ENCODE results near the gene WWC1. TPM values are rescaled to one million over a fixed set of nuclear protein-coding genes. Genes with fewer than 3 reads are reported as not detected.

WWC1 gene
- total RNA-seq, 1 experiment from 2014 or later = 108 TPM

DNA sequence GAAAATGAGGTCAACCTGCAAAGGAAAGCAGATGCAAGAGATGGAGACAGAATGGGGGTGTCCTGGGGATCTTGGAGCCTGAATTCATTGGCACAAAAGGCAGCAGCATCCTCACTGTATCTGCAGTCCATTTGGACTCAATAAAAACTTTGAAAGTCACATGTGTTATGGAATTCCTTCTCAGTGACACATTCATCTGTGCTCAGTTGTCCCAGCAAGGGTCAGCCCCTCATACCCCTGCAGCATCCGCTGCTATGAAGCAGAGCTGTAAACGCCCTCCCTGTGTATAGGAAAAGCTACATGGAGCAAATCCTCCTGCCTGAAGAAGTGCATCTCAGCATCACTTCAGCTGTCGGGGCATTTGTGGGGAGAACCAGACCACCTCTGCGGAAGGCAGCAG, 180.3 kb downstream of the WWC1 start:
- CTCF ChIA-PET = no interaction called here
- DNase-seq = no peak
- Histone ChIP-seq H3K36me3 (ENCODE audit: control insufficient read depth, insufficient read depth, low read length) (peaks cover 2% of the 10 kb centered on the region), H3K9me3 (no peaks in the 10 kb centered on the region), H3K4me1 (no peaks in the 10 kb centered on the region; the same call in 1 of the 2 replicates), H3K4me3 (ENCODE audit: low read depth, low read length) (no peak overlapping the region), H3K27me3 (replicated peaks; ENCODE audit: control insufficient read depth, insufficient read depth, low read length) (no peaks in the 10 kb centered on the region)
- no peaks in the 10 kb centered on the region for H3K9me3 Mint-ChIP-seq (ENCODE audit: unreplicated experiment)
- TF ChIP-seq, protein P1, sequence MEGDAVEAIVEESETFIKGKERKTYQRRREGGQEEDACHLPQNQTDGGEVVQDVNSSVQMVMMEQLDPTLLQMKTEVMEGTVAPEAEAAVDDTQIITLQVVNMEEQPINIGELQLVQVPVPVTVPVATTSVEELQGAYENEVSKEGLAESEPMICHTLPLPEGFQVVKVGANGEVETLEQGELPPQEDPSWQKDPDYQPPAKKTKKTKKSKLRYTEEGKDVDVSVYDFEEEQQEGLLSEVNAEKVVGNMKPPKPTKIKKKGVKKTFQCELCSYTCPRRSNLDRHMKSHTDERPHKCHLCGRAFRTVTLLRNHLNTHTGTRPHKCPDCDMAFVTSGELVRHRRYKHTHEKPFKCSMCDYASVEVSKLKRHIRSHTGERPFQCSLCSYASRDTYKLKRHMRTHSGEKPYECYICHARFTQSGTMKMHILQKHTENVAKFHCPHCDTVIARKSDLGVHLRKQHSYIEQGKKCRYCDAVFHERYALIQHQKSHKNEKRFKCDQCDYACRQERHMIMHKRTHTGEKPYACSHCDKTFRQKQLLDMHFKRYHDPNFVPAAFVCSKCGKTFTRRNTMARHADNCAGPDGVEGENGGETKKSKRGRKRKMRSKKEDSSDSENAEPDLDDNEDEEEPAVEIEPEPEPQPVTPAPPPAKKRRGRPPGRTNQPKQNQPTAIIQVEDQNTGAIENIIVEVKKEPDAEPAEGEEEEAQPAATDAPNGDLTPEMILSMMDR (IDR thresholded peaks at IDR 0.05; ENCODE audit: insufficient read depth in 1 of 2, low read depth in 1 of 2, low read length in 1 of 2, severe bottlenecking in 1 of 2, unreplicated experiment in 1 of 2) = no peak
- H3K36me3 Mint-ChIP-seq (ENCODE audit: insufficient read depth, unreplicated experiment) = peaks cover 75% of the 10 kb centered on the region
- POLR2A ChIA-PET = no interaction called here
- peaks cover 7% of the 10 kb centered on the region for H3K4me1 Mint-ChIP-seq (ENCODE audit: low read depth, unreplicated experiment)
- BruUV-seq (replicated peaks) = no TSS peak
- no peak overlapping the region for H3K27ac Mint-ChIP-seq (ENCODE audit: unreplicated experiment)
- H3K27me3 Mint-ChIP-seq (ENCODE audit: insufficient read depth, unreplicated experiment) = no peaks in the 10 kb centered on the region
- no peak overlapping the region for H3K4me3 Mint-ChIP-seq (ENCODE audit: unreplicated experiment)
- intact Hi-C loops (cut with micrococcal nuclease; ENCODE audit: unreplicated experiment) = no loop called here

DNA sequence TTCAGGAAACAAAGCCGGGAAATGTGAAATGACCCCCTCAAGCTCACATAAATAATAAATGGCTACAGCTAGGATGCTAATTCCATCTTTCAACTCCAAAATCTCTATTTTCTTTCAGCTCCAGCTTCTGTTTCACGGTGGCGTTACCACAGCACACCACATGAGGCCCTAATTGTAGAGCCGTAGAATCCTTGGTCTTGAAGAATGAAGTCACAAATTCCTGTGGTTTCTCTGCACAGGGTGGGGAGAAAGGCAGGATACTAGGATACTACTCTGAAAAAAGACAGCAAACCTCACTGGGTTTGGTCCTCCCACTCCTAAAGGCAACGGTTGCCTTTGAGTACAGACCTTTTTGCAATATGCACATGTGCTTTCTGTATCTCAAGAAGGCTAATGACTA, 180.9 kb downstream of the WWC1 start:
- H3K27me3 Mint-ChIP-seq (ENCODE audit: insufficient read depth, unreplicated experiment) = no peaks in the 10 kb centered on the region
- Histone ChIP-seq H3K9me3 (no peaks in the 10 kb centered on the region), H3K4me3 (ENCODE audit: low read depth, low read length) (no peak overlapping the region), H3K4me1 (no peaks in the 10 kb centered on the region; the same call in 1 of the 2 replicates), H3K36me3 (ENCODE audit: control insufficient read depth, insufficient read depth, low read length) (peaks cover 2% of the 10 kb centered on the region), H3K27me3 (replicated peaks; ENCODE audit: control insufficient read depth, insufficient read depth, low read length) (no peaks in the 10 kb centered on the region)
- H3K36me3 Mint-ChIP-seq (ENCODE audit: insufficient read depth, unreplicated experiment) = peaks cover 75% of the 10 kb centered on the region
- H3K9me3 Mint-ChIP-seq (ENCODE audit: unreplicated experiment) = no peaks in the 10 kb centered on the region
- POLR2A ChIA-PET = no interaction called here
- TF ChIP-seq, protein P1 (IDR thresholded peaks at IDR 0.05; ENCODE audit: insufficient read depth in 1 of 2, low read depth in 1 of 2, low read length in 1 of 2, severe bottlenecking in 1 of 2, unreplicated experiment in 1 of 2) = no peak
- peaks cover 13% of the 10 kb centered on the region for H3K4me1 Mint-ChIP-seq (ENCODE audit: low read depth, unreplicated experiment)
- intact Hi-C loops (cut with micrococcal nuclease; ENCODE audit: unreplicated experiment) = no loop called here
- no TSS peak for BruUV-seq (replicated peaks)
- H3K27ac Mint-ChIP-seq (ENCODE audit: unreplicated experiment) = peak overlapping the region; percentile 43
- no peak overlapping the region for H3K4me3 Mint-ChIP-seq (ENCODE audit: unreplicated experiment)
- no peak for DNase-seq
- CTCF ChIA-PET = no interaction called here

DNA sequence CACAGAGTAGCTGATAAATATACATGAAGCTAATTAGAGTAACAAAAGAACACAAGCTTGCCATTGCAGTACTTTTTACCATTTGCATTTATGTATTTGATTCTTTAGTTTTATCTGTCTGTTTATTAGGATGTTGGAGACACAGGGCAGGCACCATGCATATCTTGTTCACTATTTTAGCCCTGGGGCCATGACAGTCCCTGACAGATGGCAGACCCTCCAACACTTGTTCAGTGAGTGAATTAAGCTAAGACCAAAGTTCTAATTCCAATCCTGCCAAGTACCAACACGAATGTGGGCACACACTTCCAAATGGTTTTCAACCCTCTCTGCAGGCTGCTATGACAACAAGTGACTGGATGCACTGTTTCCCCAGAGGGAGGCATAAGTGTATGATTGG, 182.9 kb downstream of the WWC1 start:
- ChIA-PET POLR2A (no interaction called here), CTCF (no interaction called here)
- peaks cover 14% of the 10 kb centered on the region for H3K4me1 Mint-ChIP-seq (ENCODE audit: low read depth, unreplicated experiment)
- no peaks in the 10 kb centered on the region for H3K27me3 ChIP-seq (replicated peaks; ENCODE audit: control insufficient read depth, insufficient read depth, low read length)
- no TSS peak for BruUV-seq (replicated peaks)
- H3K4me3 Mint-ChIP-seq (ENCODE audit: unreplicated experiment) = no peak overlapping the region
- H3K27ac Mint-ChIP-seq (ENCODE audit: unreplicated experiment) = no peak overlapping the region
- TF ChIP-seq, protein P1 (IDR thresholded peaks at IDR 0.05; ENCODE audit: insufficient read depth in 1 of 2, low read depth in 1 of 2, low read length in 1 of 2, severe bottlenecking in 1 of 2, unreplicated experiment in 1 of 2) = no peak
- DNase-seq = no peak
- H3K9me3 ChIP-seq = no peaks in the 10 kb centered on the region
- H3K9me3 Mint-ChIP-seq (ENCODE audit: unreplicated experiment) = no peaks in the 10 kb centered on the region
- peaks cover 2% of the 10 kb centered on the region; the same call in 1 of the 2 replicates for H3K36me3 ChIP-seq (ENCODE audit: control insufficient read depth, insufficient read depth, low read length)
- no peaks in the 10 kb centered on the region; the same call in 1 of the 2 replicates for H3K4me1 ChIP-seq
- no peaks in the 10 kb centered on the region for H3K27me3 Mint-ChIP-seq (ENCODE audit: insufficient read depth, unreplicated experiment)
- intact Hi-C loops (cut with micrococcal nuclease; ENCODE audit: unreplicated experiment) = no loop called here
- H3K4me3 ChIP-seq (ENCODE audit: low read depth, low read length) = no peak overlapping the region
- H3K36me3 Mint-ChIP-seq (ENCODE audit: insufficient read depth, unreplicated experiment) = peaks cover 74% of the 10 kb centered on the region

Measured in Caco-2 (cell line).